C4-2B (cell line): Measurements from ENCODE around the gene APIP.
A peak's percentile ranks its signal among the peaks of the same experiment; 100 is the strongest.

ENCODE experiments used
- H3K27ac ChIP-seq: fragments of 450-650 bp; 2 replicates; pipeline ENCODE4 v1.5.1; 2017
- ZFX ChIP-seq: fragments of 450-650 bp; IDR thresholded peaks from 2 replicates; pipeline ENCODE4 v1.6.1; 2017
- TF ChIP-seq, protein P1 (sequence below): fragments of 450-650 bp; conservative IDR thresholded peaks from 2 replicates; pipeline ENCODE4 v1.5.1; 2017; ENCODE audit warnings: mild to moderate bottlenecking

Gene APIP

DNA sequence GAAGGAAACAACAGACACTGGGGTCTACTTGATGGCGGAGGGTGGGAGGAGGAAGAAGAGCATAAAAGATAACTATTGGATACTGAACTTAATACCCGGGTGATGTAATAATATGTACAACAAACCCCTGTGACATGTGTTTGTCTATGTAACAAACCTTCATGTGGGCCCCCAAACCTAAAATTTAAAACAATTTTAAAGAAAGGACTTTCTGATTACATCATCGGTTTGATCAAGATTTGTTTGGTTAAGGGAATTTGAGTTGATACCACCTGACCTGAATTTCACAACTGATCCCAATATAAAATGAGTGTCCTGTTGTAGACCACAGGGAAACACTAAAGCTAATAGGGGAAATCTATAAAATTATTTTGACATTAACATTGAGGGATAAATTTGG is 34.3 kb downstream of the APIP start:
- TF ChIP-seq, protein P1, sequence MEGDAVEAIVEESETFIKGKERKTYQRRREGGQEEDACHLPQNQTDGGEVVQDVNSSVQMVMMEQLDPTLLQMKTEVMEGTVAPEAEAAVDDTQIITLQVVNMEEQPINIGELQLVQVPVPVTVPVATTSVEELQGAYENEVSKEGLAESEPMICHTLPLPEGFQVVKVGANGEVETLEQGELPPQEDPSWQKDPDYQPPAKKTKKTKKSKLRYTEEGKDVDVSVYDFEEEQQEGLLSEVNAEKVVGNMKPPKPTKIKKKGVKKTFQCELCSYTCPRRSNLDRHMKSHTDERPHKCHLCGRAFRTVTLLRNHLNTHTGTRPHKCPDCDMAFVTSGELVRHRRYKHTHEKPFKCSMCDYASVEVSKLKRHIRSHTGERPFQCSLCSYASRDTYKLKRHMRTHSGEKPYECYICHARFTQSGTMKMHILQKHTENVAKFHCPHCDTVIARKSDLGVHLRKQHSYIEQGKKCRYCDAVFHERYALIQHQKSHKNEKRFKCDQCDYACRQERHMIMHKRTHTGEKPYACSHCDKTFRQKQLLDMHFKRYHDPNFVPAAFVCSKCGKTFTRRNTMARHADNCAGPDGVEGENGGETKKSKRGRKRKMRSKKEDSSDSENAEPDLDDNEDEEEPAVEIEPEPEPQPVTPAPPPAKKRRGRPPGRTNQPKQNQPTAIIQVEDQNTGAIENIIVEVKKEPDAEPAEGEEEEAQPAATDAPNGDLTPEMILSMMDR: no peak
- TF ChIP-seq ZFX: no peak
- no peak overlapping the region for H3K27ac ChIP-seq

DNA sequence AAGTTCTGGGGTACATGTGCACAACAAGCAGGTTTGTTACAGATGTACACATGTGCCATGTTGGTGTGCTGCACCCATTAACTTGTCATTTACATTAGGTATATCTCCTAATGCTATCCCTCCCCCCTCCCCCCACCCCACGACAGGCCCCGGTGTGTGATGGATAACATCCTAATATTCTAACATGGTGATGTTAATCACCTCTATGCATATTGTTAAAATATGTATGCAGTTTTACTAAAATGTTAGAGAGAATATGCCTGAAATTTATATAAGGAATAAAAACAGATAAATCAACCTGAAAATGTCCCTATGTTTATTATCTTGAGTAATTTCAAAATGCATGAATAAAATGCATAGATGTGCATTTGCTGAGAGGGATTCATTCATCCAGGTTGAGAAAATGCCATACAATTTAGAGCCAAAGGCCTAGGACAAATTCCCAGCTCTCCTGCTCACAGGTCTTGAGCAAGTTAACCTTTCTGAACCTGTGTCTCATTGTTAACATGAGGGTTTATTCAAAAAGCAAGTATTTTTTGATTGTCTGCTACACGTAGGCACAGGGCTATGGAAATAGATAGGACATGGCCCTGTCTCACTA is 38.7 kb downstream of the APIP start:
- H3K27ac ChIP-seq: no peak overlapping the region
- TF ChIP-seq ZFX: no peak
- TF ChIP-seq, protein P1: no peak

DNA sequence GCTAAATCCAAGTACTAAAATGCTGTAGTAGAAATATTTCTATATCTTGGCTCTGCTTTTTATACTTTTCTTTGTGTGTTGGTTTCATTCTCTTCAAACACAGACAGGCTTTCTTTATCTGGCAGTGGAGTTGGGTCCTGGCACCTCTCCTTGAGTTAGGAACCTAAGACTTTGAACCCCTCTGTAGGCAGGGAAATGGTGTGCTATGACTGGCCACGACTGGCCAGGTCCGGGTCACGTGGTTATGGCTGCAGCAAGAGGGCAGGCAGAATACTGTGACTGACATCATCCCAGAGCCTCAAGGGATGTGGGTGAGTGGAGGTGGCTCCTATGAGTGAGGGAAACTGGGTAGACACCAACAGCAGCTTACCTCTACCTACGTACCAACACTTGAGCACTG is 42.0 kb downstream of the APIP start:
- H3K27ac ChIP-seq: no peak overlapping the region
- TF ChIP-seq, protein P1: no peak
- TF ChIP-seq ZFX: no peak

DNA sequence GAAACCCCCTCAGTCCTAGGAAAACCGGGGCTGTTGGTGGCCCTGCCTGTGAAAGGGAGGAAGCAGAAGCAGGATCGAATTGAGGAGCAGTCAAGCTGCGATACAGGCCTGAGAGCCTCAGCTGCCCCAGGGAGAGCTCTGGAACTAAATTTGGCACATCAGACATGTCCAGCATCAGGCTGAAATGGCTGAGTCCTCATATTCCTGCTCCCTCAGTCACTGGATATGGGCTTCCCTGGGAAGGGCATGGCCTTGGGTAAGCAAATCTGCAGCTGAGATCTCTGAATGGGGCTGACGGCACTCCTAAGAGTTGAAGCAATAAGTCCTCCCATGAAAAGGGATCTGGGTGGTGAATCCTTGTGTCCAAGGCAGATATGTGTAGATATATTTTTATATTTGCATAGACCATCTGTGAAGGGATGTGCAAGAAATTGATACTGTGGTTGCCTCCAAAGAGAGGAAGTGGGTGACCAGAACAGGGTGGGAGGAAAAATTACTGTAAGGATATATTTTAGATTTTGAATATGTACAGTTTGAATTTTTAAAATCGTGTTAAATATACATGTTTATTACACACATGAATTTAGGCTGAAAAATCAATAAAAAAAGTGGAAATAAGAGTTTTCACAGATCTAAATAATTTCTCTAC is 45.5 kb downstream of the APIP start:
- TF ChIP-seq, protein P1: no peak
- TF ChIP-seq ZFX: no peak
- H3K27ac ChIP-seq: no peak overlapping the region

DNA sequence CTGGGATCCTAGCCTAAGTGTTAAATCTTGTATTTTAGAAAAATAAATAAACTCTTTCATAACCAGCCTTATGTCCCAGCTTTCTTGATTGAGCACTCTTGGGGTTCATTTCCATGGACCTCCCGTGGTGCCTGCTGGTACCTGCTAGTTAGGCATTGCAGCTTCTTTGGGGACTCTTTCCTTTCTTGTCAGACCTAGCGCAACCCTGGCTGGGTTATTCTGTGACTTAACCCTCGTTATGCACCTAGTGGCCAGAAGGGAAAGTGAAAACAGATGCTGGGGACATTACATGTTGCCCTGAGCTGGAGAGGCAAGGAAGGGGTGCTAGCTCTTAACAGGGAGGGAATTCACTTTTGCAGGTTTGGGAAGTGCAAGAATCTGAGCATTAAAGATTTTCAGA is 46.8 kb downstream of the APIP start:
- H3K27ac ChIP-seq: no peak overlapping the region
- TF ChIP-seq, protein P1: peak; percentile 30
- TF ChIP-seq ZFX: no peak

DNA sequence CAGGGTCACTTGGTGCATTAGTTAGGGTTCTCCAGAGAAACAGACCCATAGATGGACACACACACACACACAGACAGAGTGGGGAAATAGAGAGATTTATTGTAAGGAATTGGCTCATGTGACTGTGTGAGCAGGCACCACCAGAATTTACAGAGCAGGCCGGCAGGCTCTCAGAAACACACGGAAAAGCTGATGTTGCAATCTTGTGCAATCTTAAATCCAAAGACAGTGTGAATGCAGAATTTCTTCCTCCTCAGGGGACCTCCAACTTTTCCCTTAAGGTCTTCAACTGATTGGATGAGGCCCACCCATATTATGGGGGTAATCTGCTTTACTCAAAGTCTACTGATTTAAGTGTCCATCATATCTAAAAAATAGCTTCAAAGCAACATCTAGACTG is 49.8 kb downstream of the APIP start:
- TF ChIP-seq ZFX: no peak
- TF ChIP-seq, protein P1: no peak
- H3K27ac ChIP-seq: no peak overlapping the region

DNA sequence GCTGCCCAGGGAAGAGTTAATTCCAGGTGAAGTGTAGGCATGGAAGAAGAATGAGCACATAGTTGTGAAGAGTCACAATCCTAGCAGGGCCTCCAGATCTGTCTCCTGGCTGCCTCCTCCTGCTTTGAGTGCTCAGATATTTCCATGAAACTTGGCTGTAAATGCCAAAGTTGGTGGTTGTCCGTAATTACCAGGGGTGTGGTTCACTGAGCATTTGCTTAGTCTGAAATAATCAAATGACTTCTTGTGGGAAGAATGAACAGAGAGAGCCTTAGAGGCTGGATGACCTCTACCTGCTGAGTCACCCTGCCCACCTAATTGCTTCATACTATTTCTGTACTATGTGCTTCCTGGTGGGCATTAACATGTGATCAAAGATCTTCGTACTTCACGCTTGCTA is 50.9 kb downstream of the APIP start:
- TF ChIP-seq ZFX: no peak
- TF ChIP-seq, protein P1: no peak

More for the DNA sequence above, 50.9 kb downstream of the APIP start:
- no peak overlapping the region for H3K27ac ChIP-seq
